A549 (cell line): ENCODE measurements around the gene ACTR10.

Experiments used
- HEYL ChIP-seq: fragments of 250-450 bp; sonication (Bioruptor Pico); IDR thresholded peaks from 2 replicates; pipeline ENCODE4 v1.8.0; 2021; ENCODE audit warnings: mild to moderate bottlenecking, moderate library complexity
- TF ChIP-seq, protein P1 (sequence below): fragments of >200 bp; sonication (Bioruptor Twin); formaldehyde crosslinking; IDR thresholded peaks from 3 replicates; pipeline ENCODE4 v1.5.1; 2016

DNA sequence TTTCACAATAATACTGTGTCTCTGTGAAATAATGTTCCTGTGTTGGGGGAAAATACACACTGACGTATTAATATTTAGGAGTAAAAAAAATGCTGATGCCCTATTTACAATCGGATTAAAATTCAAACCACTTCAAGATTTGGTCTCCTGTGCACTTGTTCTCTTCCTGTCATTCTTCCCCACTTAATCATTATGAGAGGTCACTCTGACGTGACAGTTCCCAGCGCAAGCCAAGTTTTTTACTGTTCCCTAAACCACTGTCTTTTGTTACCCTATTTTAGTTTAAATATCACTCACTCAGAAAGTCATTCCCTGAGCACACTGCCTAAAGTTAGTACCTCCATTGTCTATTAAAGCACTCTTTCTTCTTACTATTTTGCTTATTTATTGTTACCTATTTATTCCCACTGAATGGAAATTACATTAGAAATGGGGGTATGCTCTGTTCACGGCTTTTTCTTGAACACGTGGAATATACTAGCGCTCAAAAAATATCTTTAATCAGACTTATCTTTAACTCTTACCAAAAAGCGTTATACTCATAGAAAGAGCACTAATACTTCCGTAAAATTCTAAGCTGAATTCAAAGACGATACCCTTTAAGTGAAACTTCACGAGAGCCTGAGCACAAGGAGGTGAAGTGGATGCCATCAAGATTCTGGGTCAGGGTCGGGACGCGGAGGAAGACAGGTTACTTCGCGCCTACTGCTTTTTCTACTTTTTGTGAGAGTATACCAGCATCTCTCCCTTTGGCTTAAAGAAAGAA lies 44.0 kb downstream of the ACTR10 start:
- TF ChIP-seq, protein P1, sequence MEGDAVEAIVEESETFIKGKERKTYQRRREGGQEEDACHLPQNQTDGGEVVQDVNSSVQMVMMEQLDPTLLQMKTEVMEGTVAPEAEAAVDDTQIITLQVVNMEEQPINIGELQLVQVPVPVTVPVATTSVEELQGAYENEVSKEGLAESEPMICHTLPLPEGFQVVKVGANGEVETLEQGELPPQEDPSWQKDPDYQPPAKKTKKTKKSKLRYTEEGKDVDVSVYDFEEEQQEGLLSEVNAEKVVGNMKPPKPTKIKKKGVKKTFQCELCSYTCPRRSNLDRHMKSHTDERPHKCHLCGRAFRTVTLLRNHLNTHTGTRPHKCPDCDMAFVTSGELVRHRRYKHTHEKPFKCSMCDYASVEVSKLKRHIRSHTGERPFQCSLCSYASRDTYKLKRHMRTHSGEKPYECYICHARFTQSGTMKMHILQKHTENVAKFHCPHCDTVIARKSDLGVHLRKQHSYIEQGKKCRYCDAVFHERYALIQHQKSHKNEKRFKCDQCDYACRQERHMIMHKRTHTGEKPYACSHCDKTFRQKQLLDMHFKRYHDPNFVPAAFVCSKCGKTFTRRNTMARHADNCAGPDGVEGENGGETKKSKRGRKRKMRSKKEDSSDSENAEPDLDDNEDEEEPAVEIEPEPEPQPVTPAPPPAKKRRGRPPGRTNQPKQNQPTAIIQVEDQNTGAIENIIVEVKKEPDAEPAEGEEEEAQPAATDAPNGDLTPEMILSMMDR: no peak
- TF ChIP-seq HEYL (CRISPR knock-in tag): no peak
